ENCODE measurements around the gene ZNF260. TPM values are rescaled to one million over a fixed set of nuclear protein-coding genes. Genes with fewer than 3 reads are reported as not detected.
"Not testable (repeated sequence)": the region's sequence is repeated elsewhere in the genome, so short reads cannot be mapped to it uniquely, and the experiment has no call there.

The ZNF260 gene
- total RNA-seq, 1 experiment from 2014 or later: 14.5 TPM

GRCh38 chr19:36492689-36493453 lies 35.2 kb downstream of the ZNF260 start:
- H3K9me3 Mint-ChIP-seq (ENCODE audit: unreplicated experiment); BruUV-seq (replicated peaks); H3K27ac Mint-ChIP-seq (ENCODE audit: low read depth, unreplicated experiment); H3K36me3 Mint-ChIP-seq (ENCODE audit: insufficient read depth, unreplicated experiment); H3K27me3 Mint-ChIP-seq (ENCODE audit: insufficient read depth, unreplicated experiment); POLR2A ChIA-PET; H3K4me1 Mint-ChIP-seq (ENCODE audit: insufficient read depth, unreplicated experiment); intact Hi-C loops (cut with micrococcal nuclease); H3K4me3 Mint-ChIP-seq (ENCODE audit: unreplicated experiment): not testable (repeated sequence)
- CTCF ChIA-PET: interaction anchor here (0.6 kb wide), 2 partner anchors 74 to 714 kb away, joined by 3 to 4 read pairs; no protein-coding TSS in a partner anchor
- TF ChIP-seq CTCF (IDR thresholded peaks at IDR 0.05; ENCODE audit: unreplicated experiment): peak; percentile 18
- DNase-seq (ENCODE audit: unreplicated experiment): peak; percentile 33

GRCh38 chr19:36490846-36491245 lies 37.2 kb downstream of the ZNF260 start:
- not testable (repeated sequence) for H3K36me3 Mint-ChIP-seq (ENCODE audit: insufficient read depth, unreplicated experiment); BruUV-seq (replicated peaks); H3K4me1 Mint-ChIP-seq (ENCODE audit: insufficient read depth, unreplicated experiment)

DNA sequence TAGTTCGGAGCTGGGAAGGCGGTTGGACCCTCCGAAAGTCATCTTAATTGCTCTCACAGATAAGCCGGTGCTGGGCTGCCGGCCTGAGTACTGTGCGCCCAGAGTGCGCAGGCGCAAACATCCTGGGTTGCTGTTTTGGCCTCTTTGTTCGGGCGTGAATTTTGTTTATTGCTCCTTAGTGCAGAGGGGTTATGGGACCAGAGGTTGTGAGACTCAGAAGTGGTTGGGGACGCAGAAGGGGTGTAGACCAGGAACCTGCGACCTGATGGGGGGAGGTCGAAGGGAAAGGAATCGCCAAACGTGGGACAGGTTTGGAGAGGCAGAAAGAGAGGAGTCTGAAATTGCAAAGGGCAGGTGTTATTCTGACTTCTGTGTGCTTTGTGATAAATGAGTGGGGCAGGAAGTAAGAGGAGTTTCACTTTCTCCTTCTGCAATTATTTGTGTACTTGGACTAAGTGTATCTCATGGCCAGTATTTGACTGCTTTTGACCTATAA lies 38.1 kb downstream of the ZNF260 start:
- H3K4me1 Mint-ChIP-seq (ENCODE audit: insufficient read depth, unreplicated experiment): peaks cover 6% of the 10 kb centered on the region
- no peaks in the 10 kb centered on the region for H3K36me3 Mint-ChIP-seq (ENCODE audit: insufficient read depth, unreplicated experiment)

More at GRCh38 chr19:36490846-36491245, 37.2 kb downstream of the ZNF260 start:
- H3K9me3 Mint-ChIP-seq (ENCODE audit: unreplicated experiment); H3K27ac Mint-ChIP-seq (ENCODE audit: low read depth, unreplicated experiment); POLR2A ChIA-PET; H3K27me3 Mint-ChIP-seq (ENCODE audit: insufficient read depth, unreplicated experiment); DNase-seq (ENCODE audit: unreplicated experiment); H3K4me3 Mint-ChIP-seq (ENCODE audit: unreplicated experiment); intact Hi-C loops (cut with micrococcal nuclease); CTCF ChIA-PET: not testable (repeated sequence)

More for the DNA sequence above, 38.1 kb downstream of the ZNF260 start:
- intact Hi-C loops (cut with micrococcal nuclease): loop anchor here (2.0 to 5.0 kb wide), 2 partner anchors 39 to 113 kb away; partner anchors contain the start of genes ZFP14 and ZNF260
- TSS peak; percentile 93 for BruUV-seq (replicated peaks)
- peak overlapping the region; percentile 99 for H3K27ac Mint-ChIP-seq (ENCODE audit: low read depth, unreplicated experiment)
- no peaks in the 10 kb centered on the region for H3K27me3 Mint-ChIP-seq (ENCODE audit: insufficient read depth, unreplicated experiment)
- ChIA-PET CTCF (interaction anchor here (0.6 to 1.3 kb wide), 3 partner anchors 11 to 111 kb away, joined by 3 to 5 read pairs (median 3); partner anchors contain the start of gene ZFP14), POLR2A (interaction anchor here (0.6 to 3.7 kb wide), 23 partner anchors 11 to 1597 kb away, joined by 3 to 50 read pairs (median 4); partner anchors contain the start of genes POLR2I, TBCB, ZFP14 and ZNF146)
- DNase-seq (ENCODE audit: unreplicated experiment): no peak
- H3K9me3 Mint-ChIP-seq (ENCODE audit: unreplicated experiment): peaks cover 8% of the 10 kb centered on the region
- TF ChIP-seq CTCF (IDR thresholded peaks at IDR 0.05; ENCODE audit: unreplicated experiment): no peak
- peak overlapping the region; percentile 98 for H3K4me3 Mint-ChIP-seq (ENCODE audit: unreplicated experiment)

Data from MCF 10A (cell line).